Thoracic aorta (tissue), 2 donors: ENCODE results near the gene LRRC28. TPM values are rescaled to one million over a fixed set of nuclear protein-coding genes. Genes with fewer than 3 reads are reported as not detected.

ENCODE experiments used
- ATAC-seq: fragments of 150-250 bp; one replicate; pipeline ENCODE4 v1.8.0; 2017; ENCODE audit warnings: low read depth; ENCODE audit not compliant: insufficient number of reproducible peaks, low FRiP score
- DNase-seq: peaks from one replicate; pipeline ENCODE4 v3.0.0-alpha.2; 2020; ENCODE audit warnings: low spot score
- H3K27ac ChIP-seq, 2 donors: fragments of 200-600 bp; sonication (generic); 1 replicate in 1 of 2; 2 replicates in 1 of 2; pipeline ENCODE4 v1.5.1; 2016; ENCODE audit warnings: mild to moderate bottlenecking in 2 of 2, moderate library complexity in 2 of 2
- H3K27me3 ChIP-seq: fragments of 200-600 bp; sonication (generic); replicated peaks from 2 replicates; pipeline ENCODE4 v1.6.0; 2016; ENCODE audit warnings: mild to moderate bottlenecking; ENCODE audit not compliant: insufficient read depth
- H3K36me3 ChIP-seq: fragments of 200-600 bp; sonication (generic); one replicate; pipeline ENCODE4 v1.5.1; 2016
- H3K4me1 ChIP-seq, 2 donors: fragments of 200-600 bp; sonication (generic); 1 replicate in 1 of 2; 2 replicates in 1 of 2; pipeline versions ENCODE4 v1.5.1 to v1.6.0; 2016; ENCODE audit warnings: low read depth in 2 of 2, mild to moderate bottlenecking in 1 of 2; ENCODE audit not compliant: control insufficient read depth in 1 of 2
- H3K4me3 ChIP-seq: fragments of 200-600 bp; sonication (generic); 2 replicates; pipeline ENCODE4 v1.5.1; 2016; ENCODE audit warnings: mild to moderate bottlenecking
- H3K9me3 ChIP-seq: fragments of 200-600 bp; sonication (generic); 2 replicates; pipeline ENCODE4 v1.5.1; 2016
- CTCF ChIP-seq: fragments of 200-600 bp; sonication (generic); IDR thresholded peaks from one replicate; pipeline ENCODE4 v1.5.1; 2019; ENCODE audit warnings: antibody characterized with exemption
- total RNA-seq, 2 donors: library from RNA; depleted of rRNA; stranded (reverse); fragments of >200 nt; gene quantifications; one replicate each; pipeline versions ENCODE4 v1.1.0 to v1.2.3, GENCODE V29; 2016

Gene LRRC28
- total RNA-seq, 2 donors from 2014 or later: 30.1 to 35.3 TPM

- Histone ChIP-seq H3K27me3 (no peaks in the 10 kb centered on the region), H3K36me3 (no peaks in the 10 kb centered on the region), H3K9me3 (no peaks in the 10 kb centered on the region), H3K4me3 (no peak overlapping the region), H3K4me1 (peaks cover 0 to 8% of the 10 kb centered on the region in 2 donors), H3K27ac (no peak overlapping the region)
- no peak for DNase-seq
- TF ChIP-seq CTCF: no peak
- no peak for ATAC-seq
Observed at GRCh38 chr15:99431661-99432091, 180.4 kb downstream of the LRRC28 start.

GRCh38 chr15:99432271-99433025 is 181.2 kb downstream of the LRRC28 start:
- DNase-seq (no peak), ATAC-seq (no peak)
- Histone ChIP-seq H3K36me3 (no peaks in the 10 kb centered on the region), H3K27me3 (no peaks in the 10 kb centered on the region), H3K27ac (no peak overlapping the region), H3K4me3 (no peak overlapping the region), H3K4me1 (peaks cover 0 to 16% of the 10 kb centered on the region in 2 donors), H3K9me3 (no peaks in the 10 kb centered on the region)
- no peak for TF ChIP-seq CTCF

GRCh38 chr15:99433026-99433756 is 181.9 kb downstream of the LRRC28 start:
- H3K27me3 ChIP-seq: no peaks in the 10 kb centered on the region
- H3K36me3 ChIP-seq: no peaks in the 10 kb centered on the region
- no peak overlapping the region for H3K4me3 ChIP-seq
- H3K9me3 ChIP-seq: no peaks in the 10 kb centered on the region
- H3K27ac ChIP-seq: no peak overlapping the region
- no peak for DNase-seq
- no peak for ATAC-seq
- H3K4me1 ChIP-seq: peaks cover 6 to 23% of the 10 kb centered on the region in 2 donors
- TF ChIP-seq CTCF: no peak

- Histone ChIP-seq H3K4me1 (peaks cover 8 to 30% of the 10 kb centered on the region in 2 donors), H3K9me3 (no peaks in the 10 kb centered on the region), H3K27me3 (no peaks in the 10 kb centered on the region), H3K36me3 (no peaks in the 10 kb centered on the region), H3K27ac (no peak overlapping the region), H3K4me3 (no peak overlapping the region)
- no peak for TF ChIP-seq CTCF
- DNase-seq (no peak), ATAC-seq (no peak)
Observed at GRCh38 chr15:99433757-99434450, 182.6 kb downstream of the LRRC28 start.

- Histone ChIP-seq H3K4me1 (peaks cover 8 to 32% of the 10 kb centered on the region in 2 donors), H3K4me3 (no peak overlapping the region), H3K27me3 (no peaks in the 10 kb centered on the region), H3K27ac (no peak overlapping the region), H3K9me3 (no peaks in the 10 kb centered on the region), H3K36me3 (no peaks in the 10 kb centered on the region)
- TF ChIP-seq CTCF: no peak
- DNase-seq (no peak), ATAC-seq (no peak)
Observed at GRCh38 chr15:99434506-99435112, 183.3 kb downstream of the LRRC28 start.
